NCI-H82 treated with DMSO at 0.1 percent for 48 hours (cell line): ENCODE results near the gene ADAMTS14.
A peak's percentile ranks its signal among the peaks of the same experiment; 100 is the strongest.
"Not testable (repeated sequence)": the region's sequence is repeated elsewhere in the genome, so short reads cannot be mapped to it uniquely, and the experiment has no call there.

ENCODE experiments used
- DNase-seq: peaks from one replicate; lab custom pipeline; 2025; ENCODE audit not compliant: unreplicated experiment; lab: John Stamatoyannopoulos, UW

ADAMTS14 gene

GRCh38 chr10:70749756-70750155 is 77.5 kb downstream of the ADAMTS14 start:
- no peak for DNase-seq

- DNase-seq, result no peak
These were observed 77.9 kb downstream of the ADAMTS14 start for GRCh38 chr10:70750156-70750703.

DNA sequence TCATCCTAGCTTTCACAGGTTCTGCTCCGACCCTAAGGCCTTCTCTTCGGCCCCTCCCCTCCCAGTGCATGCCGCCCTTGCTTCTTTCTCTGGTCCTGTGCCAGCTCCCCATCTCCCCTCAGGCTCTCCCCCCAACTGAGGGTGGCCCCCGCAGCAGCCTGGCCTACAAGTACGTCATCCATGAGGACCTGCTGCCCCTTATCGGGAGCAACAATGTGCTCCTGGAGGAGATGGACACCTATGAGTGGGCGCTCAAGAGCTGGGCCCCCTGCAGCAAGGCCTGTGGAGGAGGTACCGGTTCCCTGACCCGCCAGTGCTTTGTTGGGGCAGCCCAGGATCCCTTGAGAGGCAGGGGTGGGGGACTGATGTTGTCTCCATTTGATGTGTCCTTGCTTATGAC is 79.0 kb downstream of the ADAMTS14 start:
- DNase-seq, result no peak

DNA sequence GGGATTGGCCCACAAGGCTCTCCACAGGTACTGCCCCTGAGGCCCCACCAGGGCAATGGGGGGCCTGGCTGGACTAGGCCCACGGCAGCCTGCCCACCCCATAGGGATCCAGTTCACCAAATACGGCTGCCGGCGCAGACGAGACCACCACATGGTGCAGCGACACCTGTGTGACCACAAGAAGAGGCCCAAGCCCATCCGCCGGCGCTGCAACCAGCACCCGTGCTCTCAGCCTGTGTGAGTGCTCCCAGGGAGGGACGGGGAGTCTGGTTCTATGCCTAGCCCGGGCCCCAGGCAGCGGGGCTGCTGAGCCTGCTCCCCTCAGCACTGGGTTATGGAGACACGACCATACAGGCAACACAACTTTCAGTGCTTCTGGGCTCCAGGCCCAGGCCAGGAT is 79.7 kb downstream of the ADAMTS14 start:
- DNase-seq, result no peak

GRCh38 chr10:70752571-70752970 is 80.3 kb downstream of the ADAMTS14 start:
- no peak for DNase-seq

DNA sequence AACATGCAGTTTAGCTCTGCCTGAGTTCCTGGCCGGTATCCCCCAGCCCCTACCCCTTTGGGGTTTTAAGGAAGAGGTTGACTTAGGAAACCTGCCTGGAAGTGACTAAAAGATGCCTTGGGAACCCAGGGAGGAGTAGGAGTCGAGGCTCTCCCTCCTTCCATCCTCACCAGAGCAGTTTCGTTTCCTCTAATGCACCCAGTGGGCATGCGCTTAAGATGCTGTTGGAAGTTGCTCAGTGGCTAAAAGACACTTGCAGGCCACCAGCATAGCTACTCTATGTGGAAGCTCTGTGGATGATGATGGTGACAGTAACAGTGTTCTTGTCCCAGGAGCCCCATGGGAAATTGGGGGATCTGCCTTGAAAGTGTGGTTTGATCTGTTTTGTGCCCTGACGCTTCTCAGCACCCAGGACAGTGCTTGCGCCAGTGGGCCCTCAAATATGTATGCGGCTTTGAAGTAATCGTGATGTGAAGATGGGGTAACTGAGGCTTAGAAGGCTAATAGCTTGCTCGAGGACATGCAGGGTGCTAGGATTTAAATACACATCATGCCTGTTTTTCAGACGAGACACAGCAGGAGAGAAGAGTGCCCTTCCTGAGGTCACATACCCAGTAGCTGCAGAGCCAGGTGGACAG is 80.8 kb downstream of the ADAMTS14 start:
- no peak for DNase-seq

DNA sequence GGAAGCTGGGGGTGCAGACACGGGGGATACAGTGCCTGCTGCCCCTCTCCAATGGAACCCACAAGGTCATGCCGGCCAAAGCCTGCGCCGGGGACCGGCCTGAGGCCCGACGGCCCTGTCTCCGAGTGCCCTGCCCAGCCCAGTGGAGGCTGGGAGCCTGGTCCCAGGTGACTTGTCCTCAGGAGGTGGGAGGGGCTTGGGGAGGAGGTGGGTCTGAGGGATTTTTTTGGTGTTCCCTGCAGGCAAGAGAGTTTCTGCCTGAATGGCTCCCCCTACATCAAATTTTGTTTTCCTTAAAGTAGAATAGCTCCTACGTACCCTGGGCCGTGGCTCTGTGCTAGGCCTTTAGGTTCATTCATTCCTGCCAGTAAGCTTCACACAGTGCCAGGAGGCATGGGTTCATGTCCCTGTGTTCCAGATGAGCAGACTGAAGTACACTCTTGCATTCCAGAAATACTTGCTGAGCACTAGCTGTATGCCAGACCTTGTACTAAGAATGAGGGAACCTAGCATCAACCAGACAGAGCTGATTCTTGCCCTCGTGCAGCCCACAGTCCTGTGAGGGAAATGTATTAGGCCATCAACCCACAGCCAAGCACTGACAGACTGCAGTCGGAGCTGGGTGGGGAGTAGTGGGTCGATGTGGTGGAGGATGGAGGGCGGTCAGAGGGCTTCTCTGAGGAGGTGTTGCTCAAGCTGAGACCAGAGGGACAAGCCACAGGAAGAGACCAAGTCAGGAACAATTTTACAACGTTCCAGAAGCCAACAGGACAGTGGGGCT is 81.7 kb downstream of the ADAMTS14 start:
- DNase-seq, result no peak

DNA sequence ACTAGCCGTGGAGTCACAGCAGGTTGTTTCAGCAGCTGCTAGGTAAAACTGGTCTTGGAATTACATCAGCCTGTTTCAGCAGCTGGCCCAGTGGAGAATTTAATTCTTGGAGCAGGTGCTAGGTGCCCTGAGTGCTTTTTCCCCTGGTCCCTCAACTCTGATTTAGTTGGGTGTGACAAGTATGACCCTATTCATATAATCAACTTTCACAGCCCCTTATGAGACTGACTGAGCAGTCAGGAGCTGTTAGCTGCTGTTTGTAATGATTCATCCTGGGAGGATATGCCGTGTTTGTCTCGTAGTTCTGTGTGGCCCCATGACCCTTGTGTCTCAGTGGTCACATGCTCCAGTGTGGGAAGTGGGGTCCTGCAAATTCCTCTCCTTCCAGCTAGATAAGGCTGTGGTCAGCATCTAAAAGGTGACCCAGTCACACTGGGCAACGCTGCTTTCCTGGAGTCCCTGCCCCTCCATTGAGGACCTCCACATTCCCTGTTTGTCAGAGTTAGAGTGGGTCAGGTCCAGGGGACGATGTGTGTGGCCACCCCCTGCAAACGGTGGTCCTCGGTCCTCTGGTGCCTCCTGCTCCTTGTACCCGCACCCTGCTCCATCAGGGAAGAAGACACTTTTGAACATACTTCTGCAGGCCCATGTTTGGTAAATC is 84.5 kb downstream of the ADAMTS14 start:
- DNase-seq, result no peak

GRCh38 chr10:70757856-70758255 is 85.5 kb downstream of the ADAMTS14 start:
- DNase-seq, result no peak

- peak; percentile 30 for DNase-seq
These were observed 86.6 kb downstream of the ADAMTS14 start for GRCh38 chr10:70758757-70759514.

GRCh38 chr10:70759781-70760180 is 87.5 kb downstream of the ADAMTS14 start:
- no peak for DNase-seq

- DNase-seq, result no peak
These were observed 88.0 kb downstream of the ADAMTS14 start for GRCh38 chr10:70760271-70760787.

- no peak for DNase-seq
These were observed 88.8 kb downstream of the ADAMTS14 start for GRCh38 chr10:70761031-70761601.

DNA sequence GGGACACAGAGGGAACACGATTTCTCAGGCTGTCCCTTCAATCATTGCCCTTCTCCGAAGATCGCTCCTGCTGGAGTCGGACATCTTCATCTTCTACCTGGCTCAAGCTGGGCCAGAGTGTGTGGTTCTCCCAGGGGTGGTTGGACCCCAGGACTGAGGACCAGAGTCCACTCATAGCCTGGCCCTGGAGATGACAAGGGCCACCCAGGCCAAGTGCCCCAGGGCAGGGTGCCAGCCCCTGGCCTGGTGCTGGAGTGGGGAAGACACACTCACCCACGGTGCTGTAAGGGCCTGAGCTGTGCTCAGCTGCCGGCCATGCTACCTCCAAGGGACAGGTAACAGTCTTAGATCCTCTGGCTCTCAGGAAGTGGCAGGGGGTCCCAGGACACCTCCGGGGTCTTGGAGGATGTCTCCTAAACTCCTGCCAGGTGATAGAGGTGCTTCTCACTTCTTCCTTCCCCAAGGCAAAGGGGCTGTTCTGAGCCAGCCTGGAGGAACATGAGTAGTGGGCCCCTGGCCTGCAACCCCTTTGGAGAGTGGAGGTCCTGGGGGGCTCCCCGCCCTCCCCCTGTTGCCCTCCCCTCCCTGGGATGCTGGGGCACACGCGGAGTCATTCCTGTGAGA is 89.5 kb downstream of the ADAMTS14 start:
- DNase-seq, result no peak

GRCh38 chr10:70762441-70763175 is 90.3 kb downstream of the ADAMTS14 start:
- DNase-seq, result no peak

DNA sequence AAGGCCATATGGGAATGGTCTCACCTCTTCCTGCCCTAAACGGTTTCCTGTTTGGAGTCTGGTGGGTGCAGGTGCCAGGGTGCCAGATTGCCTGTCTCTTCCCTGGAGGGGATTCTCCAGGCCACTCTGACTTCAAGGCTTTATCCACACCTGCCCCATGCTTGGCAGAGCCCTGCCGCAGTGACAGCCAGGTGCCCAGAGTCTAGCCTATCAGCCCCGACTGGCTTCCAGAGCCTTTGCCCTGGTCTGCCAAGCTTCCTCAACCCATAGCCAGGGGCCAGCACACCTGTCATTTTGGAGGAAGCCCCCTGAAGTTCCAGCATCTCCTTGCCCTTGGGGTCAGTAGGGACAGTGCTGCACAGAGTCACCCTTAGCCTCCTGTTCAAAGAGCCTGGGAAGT is 91.3 kb downstream of the ADAMTS14 start:
- no peak for DNase-seq

DNA sequence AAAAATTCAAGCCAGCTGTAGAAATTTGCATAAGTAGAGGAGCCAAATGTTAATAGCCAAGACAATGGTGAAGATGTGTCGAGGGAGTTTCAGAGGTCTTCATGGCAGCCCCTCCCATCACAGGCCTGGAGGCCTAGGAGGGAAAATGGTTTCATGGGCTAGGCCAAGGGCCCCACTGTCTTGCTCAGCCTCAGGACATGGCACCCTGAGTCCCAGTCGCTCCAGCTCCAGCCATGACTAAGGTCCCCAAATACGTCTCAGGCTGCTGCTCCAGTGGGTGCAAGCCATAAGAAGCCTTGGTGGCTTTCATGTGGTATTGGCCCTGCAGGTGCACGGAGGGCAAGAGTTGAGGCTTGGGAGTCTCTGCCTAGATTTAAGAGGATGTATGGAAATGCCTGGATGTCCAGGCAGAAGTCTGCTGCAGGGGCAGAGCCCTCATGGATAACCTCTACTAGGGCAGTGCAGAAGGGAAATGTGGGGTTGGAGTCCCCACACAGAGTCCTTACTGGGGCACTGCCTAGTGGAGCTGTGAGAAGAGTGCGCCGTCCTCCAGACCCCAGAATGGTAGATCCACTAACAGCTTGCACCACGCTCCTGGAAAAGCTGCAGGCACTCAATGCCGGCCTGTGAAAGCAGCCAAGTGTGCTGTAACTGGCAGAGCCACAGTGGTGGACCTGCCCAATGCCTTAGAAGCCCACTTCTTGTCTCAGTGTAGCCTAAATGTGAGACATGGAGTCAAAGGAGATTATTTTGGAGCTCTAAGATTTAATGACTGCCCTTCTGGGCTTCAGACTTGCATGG is 93.7 kb downstream of the ADAMTS14 start:
- no peak for DNase-seq

DNA sequence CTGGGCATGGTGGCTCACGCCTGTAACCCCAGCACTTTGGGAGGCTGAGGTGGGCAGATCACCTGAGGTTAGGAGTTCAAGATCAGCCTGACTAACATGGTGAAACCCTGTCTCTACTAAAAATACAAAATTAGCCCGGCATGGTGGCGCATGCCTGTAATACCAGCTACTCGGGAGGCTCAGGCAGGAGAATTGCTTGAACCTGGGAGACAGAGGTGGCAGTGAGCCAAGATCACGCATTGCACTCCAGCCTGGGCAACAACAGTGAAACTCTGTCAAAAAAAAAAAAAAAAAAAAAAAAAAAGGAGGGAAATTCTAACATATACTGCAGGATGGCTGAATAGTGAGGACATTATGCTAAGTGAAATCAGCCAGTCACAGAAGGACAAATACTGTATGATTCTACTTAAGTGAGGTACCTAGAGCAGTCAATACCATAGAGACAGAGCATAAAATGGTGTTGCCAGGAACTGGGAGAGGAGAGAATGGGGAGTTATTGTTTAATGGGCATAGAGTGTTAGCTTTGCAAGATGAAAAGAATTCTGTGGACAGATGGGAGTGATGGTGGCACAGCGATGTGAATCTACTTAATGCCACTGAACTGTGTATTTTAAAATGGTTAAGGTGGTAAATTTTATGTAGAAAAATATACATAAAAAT is 95.8 kb downstream of the ADAMTS14 start:
- DNase-seq, result not testable (repeated sequence)
